SK-N-SH (cell line): ENCODE results near the gene FAM114A1.

Experiments
- EP300 ChIP-seq, 2 experiments: IDR thresholded peaks; 2 replicates each; pipeline versions ENCODE4 v1.4.0 to v1.6.1; 2012; ENCODE audit warnings: borderline replicate concordance in 1 of 2, low read depth in 1 of 2, low read length in 1 of 2
- EZH2phosphoT487 ChIP-seq: fragments of 200-600 bp; sonication (generic); IDR thresholded peaks from 2 replicates; pipeline ENCODE4 v1.6.1; 2017; ENCODE audit warnings: low read depth, mixed run types, mild to moderate bottlenecking, antibody characterized with exemption, moderate library complexity, borderline replicate concordance
- GABPA ChIP-seq: IDR thresholded peaks from 2 replicates; pipeline ENCODE4 v1.4.0; 2012; ENCODE audit warnings: low read depth, mild to moderate bottlenecking
- GATA2 ChIP-seq: sonication (generic); formaldehyde crosslinking; IDR thresholded peaks from 2 replicates; pipeline ENCODE4 v1.5.0; 2020; ENCODE audit warnings: mild to moderate bottlenecking, missing genetic modification reagents
- MEF2A ChIP-seq: IDR thresholded peaks from 2 replicates; pipeline ENCODE4 v1.4.0; 2012; ENCODE audit warnings: low read depth, borderline replicate concordance
- NRF1 ChIP-seq: IDR thresholded peaks from 2 replicates; pipeline ENCODE4 v1.6.1; 2012; ENCODE audit warnings: low read depth, mild to moderate bottlenecking, low read length
- POLR2AphosphoS5 ChIP-seq: IDR thresholded peaks from 2 replicates; pipeline ENCODE4 v1.6.1; 2012; ENCODE audit warnings: low read depth, low read length
- RAD21 ChIP-seq: IDR thresholded peaks from 2 replicates; pipeline ENCODE4 v1.6.1; 2012; ENCODE audit warnings: mild to moderate bottlenecking, low read length
- RXRA ChIP-seq: IDR thresholded peaks from 2 replicates; pipeline ENCODE4 v1.4.0; 2012; ENCODE audit warnings: low read depth, mild to moderate bottlenecking, borderline replicate concordance
- TAF1 ChIP-seq: IDR thresholded peaks from 2 replicates; pipeline ENCODE4 v1.6.1; 2012; ENCODE audit warnings: low read depth, mild to moderate bottlenecking, low read length, moderate library complexity, borderline replicate concordance
- TCF12 ChIP-seq: IDR thresholded peaks from 2 replicates; pipeline ENCODE4 v1.4.0; 2012
- TF ChIP-seq, protein P1 (sequence below): fragments of 200-600 bp; sonication (generic); IDR thresholded peaks from 2 replicates; pipeline ENCODE4 v1.6.1; 2017; ENCODE audit warnings: antibody characterized with exemption, mild to moderate bottlenecking, moderate library complexity
- TF ChIP-seq, protein P2 (sequence below): fragments of 150-350 bp; IDR thresholded peaks from 2 replicates; pipeline ENCODE4 v1.6.1; 2017; ENCODE audit warnings: antibody characterized with exemption, low read length, low read depth, borderline replicate concordance
- TF ChIP-seq, protein P3 (sequence below): IDR thresholded peaks from 2 replicates; pipeline ENCODE4 v1.4.0; 2012; ENCODE audit warnings: low read depth, borderline replicate concordance

DNA sequence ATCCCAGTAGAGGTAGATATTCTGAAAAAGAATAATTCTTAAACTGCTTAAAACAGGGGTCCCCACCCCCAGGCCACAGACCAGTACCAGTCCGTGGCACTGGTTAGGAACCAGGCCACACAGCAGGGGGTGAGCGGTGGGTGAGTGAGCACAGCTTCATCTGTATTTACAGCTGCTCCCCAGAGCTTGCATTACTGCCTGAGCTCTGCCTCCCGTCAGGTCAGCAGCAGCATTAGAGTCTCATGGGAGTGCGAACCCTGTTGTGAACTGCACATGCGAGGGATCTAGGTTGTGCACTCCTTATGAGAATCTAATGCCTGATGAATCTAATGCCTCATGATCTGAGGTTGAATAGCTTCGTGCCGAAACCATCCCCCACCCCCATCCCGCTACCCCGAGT lies 76.8 kb downstream of the FAM114A1 start:
- TF ChIP-seq GATA2 (no peak), NRF1 (no peak), EP300 (IDR thresholded peaks at IDR 0.05; ENCODE audit: borderline replicate concordance in 1 of 2, low read depth in 1 of 2, low read length in 1 of 2) (no peak), RXRA (no peak), EZH2phosphoT487 (no peak), TAF1 (no peak), RAD21 (no peak), MEF2A (no peak), POLR2AphosphoS5 (no peak), GABPA (no peak), TCF12 (no peak)
- TF ChIP-seq, protein P1, sequence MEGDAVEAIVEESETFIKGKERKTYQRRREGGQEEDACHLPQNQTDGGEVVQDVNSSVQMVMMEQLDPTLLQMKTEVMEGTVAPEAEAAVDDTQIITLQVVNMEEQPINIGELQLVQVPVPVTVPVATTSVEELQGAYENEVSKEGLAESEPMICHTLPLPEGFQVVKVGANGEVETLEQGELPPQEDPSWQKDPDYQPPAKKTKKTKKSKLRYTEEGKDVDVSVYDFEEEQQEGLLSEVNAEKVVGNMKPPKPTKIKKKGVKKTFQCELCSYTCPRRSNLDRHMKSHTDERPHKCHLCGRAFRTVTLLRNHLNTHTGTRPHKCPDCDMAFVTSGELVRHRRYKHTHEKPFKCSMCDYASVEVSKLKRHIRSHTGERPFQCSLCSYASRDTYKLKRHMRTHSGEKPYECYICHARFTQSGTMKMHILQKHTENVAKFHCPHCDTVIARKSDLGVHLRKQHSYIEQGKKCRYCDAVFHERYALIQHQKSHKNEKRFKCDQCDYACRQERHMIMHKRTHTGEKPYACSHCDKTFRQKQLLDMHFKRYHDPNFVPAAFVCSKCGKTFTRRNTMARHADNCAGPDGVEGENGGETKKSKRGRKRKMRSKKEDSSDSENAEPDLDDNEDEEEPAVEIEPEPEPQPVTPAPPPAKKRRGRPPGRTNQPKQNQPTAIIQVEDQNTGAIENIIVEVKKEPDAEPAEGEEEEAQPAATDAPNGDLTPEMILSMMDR = no peak
- TF ChIP-seq, protein P2, sequence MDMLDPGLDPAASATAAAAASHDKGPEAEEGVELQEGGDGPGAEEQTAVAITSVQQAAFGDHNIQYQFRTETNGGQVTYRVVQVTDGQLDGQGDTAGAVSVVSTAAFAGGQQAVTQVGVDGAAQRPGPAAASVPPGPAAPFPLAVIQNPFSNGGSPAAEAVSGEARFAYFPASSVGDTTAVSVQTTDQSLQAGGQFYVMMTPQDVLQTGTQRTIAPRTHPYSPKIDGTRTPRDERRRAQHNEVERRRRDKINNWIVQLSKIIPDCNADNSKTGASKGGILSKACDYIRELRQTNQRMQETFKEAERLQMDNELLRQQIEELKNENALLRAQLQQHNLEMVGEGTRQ = no peak
- TF ChIP-seq, protein P3, sequence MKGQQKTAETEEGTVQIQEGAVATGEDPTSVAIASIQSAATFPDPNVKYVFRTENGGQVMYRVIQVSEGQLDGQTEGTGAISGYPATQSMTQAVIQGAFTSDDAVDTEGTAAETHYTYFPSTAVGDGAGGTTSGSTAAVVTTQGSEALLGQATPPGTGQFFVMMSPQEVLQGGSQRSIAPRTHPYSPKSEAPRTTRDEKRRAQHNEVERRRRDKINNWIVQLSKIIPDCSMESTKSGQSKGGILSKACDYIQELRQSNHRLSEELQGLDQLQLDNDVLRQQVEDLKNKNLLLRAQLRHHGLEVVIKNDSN = no peak
